DMS114 treated with DMSO at 0.1 percent for 48 hours (cell line): ENCODE data around the gene PPP1R15B.

Experiments
- DNase-seq: peaks from one replicate; lab custom pipeline; 2025; ENCODE audit not compliant: unreplicated experiment; lab: John Stamatoyannopoulos, UW

PPP1R15B gene

DNA sequence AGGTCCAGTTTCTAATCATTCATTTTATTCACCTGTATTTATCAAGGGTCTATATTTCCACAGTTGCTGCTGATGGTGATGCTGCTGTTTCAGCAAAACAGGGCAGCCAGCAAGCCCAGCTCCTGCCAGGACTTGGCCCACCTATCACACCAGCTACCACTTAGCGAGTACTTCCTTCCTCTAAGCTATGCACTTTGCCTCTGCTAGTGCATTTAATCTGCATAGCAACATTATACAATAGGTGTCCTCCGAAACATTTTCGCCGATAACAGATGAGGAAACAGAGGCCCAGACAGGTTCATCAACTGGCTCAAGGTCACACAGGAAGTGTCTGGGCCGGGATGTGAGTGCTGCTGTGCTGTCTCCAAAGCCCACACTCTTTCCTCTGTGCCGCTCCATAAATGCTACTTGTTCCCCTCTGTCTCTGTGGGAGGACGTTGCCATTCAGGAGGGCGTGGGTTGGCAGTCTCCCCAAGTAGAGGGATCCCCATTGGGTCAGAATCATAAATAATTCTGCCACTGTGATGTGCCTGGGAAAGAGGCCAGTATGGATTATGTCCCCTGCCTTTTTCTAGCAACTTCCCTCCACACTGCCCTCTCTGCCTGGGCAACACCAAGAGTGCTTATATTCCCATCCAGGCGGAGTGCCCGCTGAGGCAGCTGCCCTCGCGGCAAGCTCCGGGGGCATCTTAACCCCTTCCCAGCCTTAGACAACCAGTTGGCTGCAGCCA lies 42.5 kb downstream of the PPP1R15B start:
- no peak for DNase-seq

DNA sequence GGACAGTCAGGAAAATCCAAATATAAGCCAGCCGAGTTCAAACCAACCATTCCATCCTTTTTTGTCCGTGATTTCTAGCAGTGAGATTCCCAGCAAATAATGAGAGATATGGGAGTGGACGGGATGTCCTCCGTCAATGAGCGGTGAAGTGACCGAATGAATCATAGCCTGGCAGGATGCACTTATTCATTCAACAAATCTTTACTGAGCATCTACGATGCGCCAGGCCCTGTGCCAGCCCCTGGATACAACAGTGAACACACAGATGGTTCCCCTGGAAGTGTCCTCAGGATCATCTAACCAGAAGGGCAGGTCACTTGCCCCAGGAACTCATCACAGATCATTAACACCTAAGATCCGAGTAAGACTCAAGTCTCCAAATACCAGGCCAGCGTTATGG lies 43.7 kb downstream of the PPP1R15B start:
- no peak for DNase-seq

GRCh38 chr1:204367193-204367858 lies 44.3 kb downstream of the PPP1R15B start:
- no peak for DNase-seq

DNA sequence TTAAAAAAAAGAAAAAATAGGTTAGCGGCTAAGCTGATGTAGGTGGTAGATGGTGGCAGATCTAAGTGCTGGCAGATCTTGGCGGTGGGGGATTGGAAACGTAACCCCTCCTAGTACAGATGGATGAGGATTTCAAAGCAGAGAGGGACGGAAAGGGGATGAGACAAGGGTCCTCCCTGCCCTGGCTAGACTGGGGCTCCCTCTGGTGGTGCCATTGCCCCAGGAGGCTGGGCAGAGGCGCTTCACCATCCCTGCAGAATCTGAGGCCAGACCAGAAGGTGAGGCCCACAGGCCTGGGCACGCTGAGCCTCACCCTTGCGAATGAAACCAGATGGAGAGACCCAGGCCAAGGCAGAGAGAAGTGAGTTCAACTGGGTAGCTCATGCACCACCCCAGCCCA lies 44.9 kb downstream of the PPP1R15B start:
- DNase-seq = no peak

- peak; percentile 59 for DNase-seq
Observed at GRCh38 chr1:204363335-204364114, 48.1 kb downstream of the PPP1R15B start.

GRCh38 chr1:204362984-204363334 lies 48.7 kb downstream of the PPP1R15B start:
- no peak for DNase-seq

DNA sequence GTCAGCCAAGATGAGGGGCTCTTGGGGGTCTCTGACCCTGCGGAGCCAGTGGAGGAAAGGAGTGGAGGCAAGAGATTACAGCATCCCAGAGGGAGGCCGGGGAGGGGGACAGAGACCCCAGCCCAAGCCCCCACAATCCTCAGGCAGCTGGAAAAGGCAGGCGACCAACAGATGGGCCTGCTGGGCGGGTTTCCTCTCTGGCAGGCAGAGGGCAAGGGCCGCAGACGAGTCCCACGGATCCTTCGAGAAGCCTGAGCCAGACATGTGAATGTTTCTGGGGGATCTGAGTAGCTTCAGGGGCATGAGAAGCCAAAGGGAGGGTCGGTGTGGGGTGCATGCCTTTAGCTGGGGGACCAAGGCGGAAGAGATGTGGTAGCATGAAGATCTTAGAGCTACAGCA lies 49.8 kb downstream of the PPP1R15B start:
- DNase-seq = no peak

GRCh38 chr1:204361341-204361771 lies 50.3 kb downstream of the PPP1R15B start:
- no peak for DNase-seq

GRCh38 chr1:204360314-204360713 lies 51.3 kb downstream of the PPP1R15B start:
- no peak for DNase-seq

DNA sequence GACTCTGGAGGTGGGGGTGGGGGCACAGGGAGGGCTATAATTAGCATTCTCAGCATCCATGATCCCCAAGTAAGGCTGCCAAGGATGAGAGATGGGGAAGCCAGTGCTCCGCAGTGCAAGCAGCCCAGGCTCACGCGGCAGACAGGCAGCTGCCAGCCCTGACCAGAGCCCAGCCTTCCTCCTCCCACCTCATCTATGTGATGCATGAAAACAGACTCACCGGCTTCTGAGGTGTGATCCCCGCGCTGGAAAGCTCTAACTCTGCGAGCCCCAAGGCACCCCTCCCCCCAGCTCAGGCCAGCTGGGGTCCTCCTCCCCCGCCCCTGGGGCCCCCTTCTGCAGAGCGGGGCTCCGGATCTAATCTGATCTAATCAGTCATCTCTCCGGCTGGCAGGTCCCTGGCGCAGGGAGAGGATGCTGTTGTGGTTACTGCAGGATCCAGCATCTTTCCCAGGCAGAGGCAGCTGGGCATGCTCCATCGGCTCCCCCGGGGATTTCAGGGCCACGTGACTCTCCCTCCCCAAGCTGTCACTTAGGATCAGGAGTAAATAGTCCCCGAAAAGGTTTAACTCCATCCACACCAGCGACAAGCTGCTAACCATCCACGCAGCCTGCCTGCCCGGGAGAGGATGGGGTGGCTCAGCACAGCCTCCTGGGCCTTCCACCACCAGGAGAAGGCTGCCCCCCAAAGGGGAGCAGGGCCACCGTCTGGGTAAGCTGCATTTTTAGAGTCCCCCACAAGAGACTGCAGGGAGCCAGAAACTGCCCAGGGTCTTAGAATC lies 52.0 kb downstream of the PPP1R15B start, which contains the start of gene PLEKHA6:
PLEKHA6 (minus strand) TSS at position 456 of the 782 bp plus-strand sequence. CDS start 86,202 bp downstream, outside the sequence.
- DNase-seq = no peak

DNA sequence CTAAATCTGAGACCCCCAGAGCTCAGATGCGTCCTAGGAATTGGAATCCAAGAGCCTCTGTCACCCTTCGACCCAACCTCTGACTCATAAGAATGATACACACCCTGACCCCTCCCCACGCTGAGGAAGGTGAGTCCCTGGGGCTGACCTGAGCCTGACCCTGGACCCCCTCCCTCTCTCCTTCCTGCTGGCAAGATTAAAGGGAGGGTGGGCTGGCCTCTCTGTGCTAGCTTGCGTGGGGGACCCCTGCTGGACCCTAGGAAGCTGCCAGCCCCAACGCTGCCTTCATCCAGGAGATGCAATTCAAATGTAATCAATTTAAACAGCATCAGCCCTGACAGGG lies 52.5 kb downstream of the PPP1R15B start:
- no peak for DNase-seq

- DNase-seq = no peak
Observed at GRCh38 chr1:204358605-204359004, 53.0 kb downstream of the PPP1R15B start.

DNA sequence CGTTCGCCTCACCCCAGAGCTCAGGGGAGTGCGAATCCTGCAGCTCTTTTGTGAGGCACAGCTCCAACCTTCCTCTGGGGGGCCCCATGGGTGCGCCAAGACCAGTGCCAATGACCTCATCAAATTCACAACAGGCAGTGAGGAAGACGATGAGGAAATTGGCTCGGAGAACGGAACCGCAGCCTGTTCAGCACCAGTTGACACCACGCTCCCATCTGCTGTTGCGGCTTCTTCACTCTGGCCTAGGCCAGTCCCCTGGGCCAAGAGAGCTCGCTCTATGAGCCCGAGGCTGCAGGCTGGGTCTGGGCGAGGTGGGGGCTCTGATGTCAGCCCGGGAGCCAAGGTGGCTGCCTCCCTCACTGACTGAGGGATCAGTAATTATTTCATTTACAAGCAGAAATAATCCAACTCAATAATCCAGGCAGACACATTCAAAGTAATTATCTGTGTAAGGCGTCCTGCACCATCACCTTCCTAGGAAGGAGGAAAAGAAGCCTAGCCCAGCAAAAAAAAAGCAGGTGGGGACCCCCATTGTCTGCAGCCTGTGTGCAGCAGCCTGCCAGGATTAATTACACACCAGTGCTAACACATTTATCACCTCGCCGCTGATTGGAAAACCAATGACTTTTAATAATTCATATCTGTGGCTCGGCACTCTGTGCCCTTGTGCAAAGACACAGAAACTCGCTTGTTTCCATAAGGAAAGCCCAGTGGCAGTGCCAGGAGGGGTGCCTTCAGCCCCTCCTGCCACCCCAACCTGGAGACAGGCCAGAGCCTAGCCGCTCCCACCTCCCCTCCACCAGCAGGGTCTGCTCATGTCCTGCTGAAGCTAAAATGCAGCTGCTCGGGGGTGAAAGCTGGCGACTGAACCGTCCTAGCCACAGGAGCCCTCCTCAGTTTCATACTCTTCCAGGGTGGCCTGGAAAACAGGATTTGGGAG lies 53.8 kb downstream of the PPP1R15B start:
- DNase-seq = no peak

DNA sequence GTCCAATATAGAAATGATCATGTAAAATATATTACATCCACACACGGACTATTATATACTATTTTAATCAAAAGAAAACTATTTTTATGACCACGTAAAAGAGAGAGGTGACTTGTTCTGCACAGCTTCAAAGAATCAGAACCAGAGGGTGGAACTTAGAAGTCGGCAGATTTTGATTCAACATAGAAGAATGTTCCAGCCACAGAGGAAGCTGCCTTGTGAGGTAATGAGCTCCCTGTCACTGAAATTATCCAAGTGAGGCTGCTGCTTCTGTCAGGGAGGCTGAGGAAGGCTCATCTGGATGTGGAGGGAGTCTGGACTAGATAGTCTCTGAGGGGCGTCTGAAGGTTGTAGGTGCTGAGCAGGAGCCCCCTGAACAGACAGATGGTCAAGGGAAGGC lies 54.6 kb downstream of the PPP1R15B start:
- DNase-seq = no peak

DNA sequence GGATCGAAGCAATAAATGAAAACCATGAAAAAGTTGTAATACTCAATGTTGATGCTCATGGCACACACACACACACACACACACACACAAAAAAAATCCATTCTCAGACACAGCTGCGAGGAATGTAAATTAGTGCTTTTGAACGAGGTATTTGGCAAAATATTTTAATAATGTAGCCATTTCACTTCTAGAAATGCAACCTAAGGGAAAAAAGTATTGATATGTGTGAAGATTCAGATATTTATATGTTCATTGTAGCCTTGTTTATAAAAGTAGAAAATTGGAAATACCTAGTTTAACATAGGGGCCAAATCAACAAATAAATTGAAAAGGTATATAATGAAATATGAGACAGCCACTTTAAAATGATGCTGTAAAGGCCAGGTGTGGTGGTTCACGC lies 55.7 kb downstream of the PPP1R15B start:
- DNase-seq = no peak

- DNase-seq = no peak
Observed at GRCh38 chr1:204354579-204354978, 57.0 kb downstream of the PPP1R15B start.
